HG02884 (cell line): ENCODE measurements around the gene ZSCAN23.

ENCODE experiments used
- ATAC-seq: cut with Tn5 transposase; IDR thresholded peaks from one replicate; pipeline ENCODE4 v1.9.1; 2021; ENCODE audit warnings: mild to moderate bottlenecking, moderate library complexity; ENCODE audit not compliant: unreplicated experiment

Gene ZSCAN23

DNA sequence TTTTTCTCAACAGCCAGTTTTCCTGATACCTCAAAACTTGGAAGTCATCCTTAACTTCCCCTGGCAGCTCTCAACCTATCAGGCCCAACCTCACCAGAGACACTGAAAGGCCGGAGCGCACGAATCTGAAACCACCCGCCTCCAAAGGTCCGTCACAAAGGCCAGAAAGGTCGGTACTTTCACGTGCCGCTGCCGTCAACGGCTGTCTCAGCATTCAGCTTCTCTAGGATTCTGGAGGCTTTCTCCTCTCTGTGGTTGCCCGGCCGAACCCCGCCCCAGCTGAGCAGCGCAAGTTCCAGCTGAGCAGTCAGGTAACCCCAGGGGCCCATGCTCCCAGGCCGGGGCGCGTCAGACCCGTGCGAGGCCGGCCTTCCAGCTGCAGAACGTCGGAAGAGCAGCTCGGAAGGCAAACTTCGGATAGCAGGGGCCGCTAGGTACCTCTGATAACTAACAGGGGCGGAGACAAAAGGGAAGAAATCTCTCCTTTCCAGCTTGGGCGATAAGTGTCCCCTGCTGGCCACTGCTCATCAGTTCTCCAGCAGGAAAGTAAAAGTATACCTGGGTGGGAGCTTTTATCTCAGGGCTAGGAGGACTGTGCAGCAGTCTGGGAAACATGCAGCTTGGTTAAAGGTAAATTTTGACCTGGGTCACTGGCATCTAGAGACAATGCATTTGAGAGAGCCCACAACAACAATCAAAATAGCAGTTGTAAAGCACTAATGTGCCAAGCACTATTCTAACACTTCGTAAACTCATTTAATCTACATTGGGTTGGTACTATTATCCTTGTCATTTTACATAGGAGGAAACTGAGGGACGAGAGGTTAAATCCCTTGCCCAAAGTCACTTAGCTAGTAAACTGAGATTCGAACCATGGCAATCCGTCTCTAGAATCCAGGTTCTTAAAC is 59.8 kb downstream of the ZSCAN23 start:
- peak; percentile 92 for ATAC-seq
